IMR-90 (cell line): ENCODE data around the gene PHF19. TPM values are rescaled to one million over a fixed set of nuclear protein-coding genes. Genes with fewer than 3 reads are reported as not detected.

Source experiments
- ATAC-seq: fragments of 200-7000 bp; cut with Tn5 transposase; 2 replicates; pipeline ENCODE4 v1.9.1; 2020; ENCODE audit warnings: low read depth, mild to moderate bottlenecking, moderate library complexity
- BruUV-seq: library from RNA; stranded (reverse); fragments of 400-500 nt; replicated peaks from 2 replicates; lab custom pipeline; 2021; lab: Mats Ljungman, UMichigan
- CTCF ChIA-PET: fragments of 300-600 bp; formaldehyde crosslinking; extraction: SDS; loops from one replicate; lab custom pipeline; 2021; ENCODE audit warnings: antibody characterized with exemption; lab: Yijun Ruan, JAX
- POLR2A ChIA-PET: fragments of 300-600 bp; sonication (Branson Sonifier 250); formaldehyde crosslinking; loops from one replicate; lab custom pipeline; 2022; ENCODE audit warnings: antibody characterized with exemption; ENCODE audit not compliant: unreplicated experiment; lab: Charles Lee
- DNase-seq: peaks from one replicate; pipeline ENCODE4 v3.0.0; 2013
- H2AFZ ChIP-seq: replicated peaks from 2 replicates; pipeline ENCODE3; 2013; ENCODE audit warnings: low read length, mild to moderate bottlenecking; ENCODE audit not compliant: poor library complexity
- H2AK5ac ChIP-seq: 2 replicates; pipeline ENCODE4 v1.6.1; 2013; ENCODE audit warnings: low read depth, low read length, inconsistent platforms
- H2AK9ac ChIP-seq: replicated peaks from 2 replicates; pipeline ENCODE3; 2013; ENCODE audit warnings: mild to moderate bottlenecking, low read depth, low read length, moderate library complexity; ENCODE audit not compliant: poor library complexity
- H2BK120ac ChIP-seq: 2 replicates; pipeline ENCODE4 v1.6.1; 2013; ENCODE audit warnings: low read depth, low read length, inconsistent platforms
- H2BK15ac ChIP-seq: 3 replicates; pipeline ENCODE4 v1.6.1; 2013; ENCODE audit warnings: low read depth, low read length, inconsistent platforms
- H2BK20ac ChIP-seq: 2 replicates; pipeline ENCODE4 v1.6.1; 2013; ENCODE audit warnings: low read depth, mild to moderate bottlenecking, inconsistent platforms, low read length, moderate library complexity
- H2BK5ac ChIP-seq: 2 replicates; pipeline ENCODE4 v1.6.1; 2013; ENCODE audit warnings: mild to moderate bottlenecking, low read depth, low read length, inconsistent platforms; ENCODE audit not compliant: poor library complexity, severe bottlenecking
- H3K14ac ChIP-seq: replicated peaks from 2 replicates; pipeline ENCODE4 v1.6.1; 2013; ENCODE audit warnings: low read depth, low read length, inconsistent platforms
- H3K18ac ChIP-seq: 2 replicates; pipeline ENCODE4 v1.6.1; 2013; ENCODE audit warnings: low read depth, low read length, control low read depth
- H3K23ac ChIP-seq: 2 replicates; pipeline ENCODE4 v1.6.1; 2013; ENCODE audit warnings: low read depth, low read length, inconsistent platforms
- H3K27ac ChIP-seq: 2 replicates; pipeline ENCODE4 v1.5.1; 2013; ENCODE audit warnings: mild to moderate bottlenecking, control low read depth, low read length; ENCODE audit not compliant: insufficient read depth
- H3K27me3 ChIP-seq: 2 replicates; pipeline ENCODE4 v1.6.1; 2013; ENCODE audit warnings: low read length; ENCODE audit not compliant: control insufficient read depth, insufficient read depth
- H3K36me3 ChIP-seq: 2 replicates; pipeline ENCODE4 v1.6.1; 2013; ENCODE audit warnings: low read length, mixed read lengths; ENCODE audit not compliant: control insufficient read depth, insufficient read depth
- H3K4ac ChIP-seq: 2 replicates; pipeline ENCODE4 v1.6.1; 2013; ENCODE audit warnings: low read depth, low read length, inconsistent platforms
- H3K4me1 ChIP-seq: 2 replicates; pipeline ENCODE4 v1.6.1; 2013; ENCODE audit warnings: low read length, mixed read lengths; ENCODE audit not compliant: control insufficient read depth, insufficient read depth
- H3K4me2 ChIP-seq: 2 replicates; pipeline ENCODE4 v1.6.1; 2013; ENCODE audit warnings: low read depth, mild to moderate bottlenecking, control low read depth, low read length, moderate library complexity
- H3K4me3 ChIP-seq: 2 replicates; pipeline ENCODE4 v1.5.1; 2013; ENCODE audit warnings: low read depth, mild to moderate bottlenecking, control low read depth, low read length, moderate library complexity; ENCODE audit not compliant: insufficient read depth
- H3K56ac ChIP-seq: 2 replicates; pipeline ENCODE4 v1.6.1; 2013; ENCODE audit warnings: low read length, inconsistent platforms; ENCODE audit not compliant: insufficient read depth; ENCODE audit errors: extremely low read depth
- H3K79me1 ChIP-seq, 2 experiments: 2 replicates each; pipeline ENCODE4 v1.6.1; 2013; ENCODE audit warnings: low read length in 2 of 2, inconsistent platforms in 1 of 2, low read depth in 1 of 2
- H3K9ac ChIP-seq: 2 replicates; pipeline ENCODE4 v1.6.1; 2013; ENCODE audit warnings: low read depth, low read length, control low read depth
- H3K9me1 ChIP-seq: 2 replicates; pipeline ENCODE4 v1.6.1; 2013; ENCODE audit warnings: low read length, inconsistent platforms; ENCODE audit not compliant: insufficient read depth
- H3K9me3 ChIP-seq: 2 replicates; pipeline ENCODE4 v1.6.1; 2013; ENCODE audit warnings: low read length; ENCODE audit not compliant: control insufficient read depth, insufficient read depth
- H4K20me1 ChIP-seq: 2 replicates; pipeline ENCODE4 v1.6.1; 2013; ENCODE audit warnings: low read length, inconsistent platforms; ENCODE audit not compliant: insufficient read depth
- H4K5ac ChIP-seq: 2 replicates; pipeline ENCODE4 v1.6.1; 2013; ENCODE audit warnings: mild to moderate bottlenecking, low read depth, low read length, control low read depth
- H4K8ac ChIP-seq, 2 experiments: 2 replicates each; pipeline ENCODE4 v1.6.1; 2013; ENCODE audit warnings: low read depth in 2 of 2, low read length in 2 of 2, control low read depth in 1 of 2, inconsistent platforms in 1 of 2
- H4K91ac ChIP-seq: 2 replicates; pipeline ENCODE4 v1.6.1; 2013; ENCODE audit warnings: low read depth, low read length, inconsistent platforms; ENCODE audit not compliant: insufficient read depth
- SMC3 ChIP-seq: fragments of 150-350 bp; IDR thresholded peaks from 2 replicates; pipeline ENCODE4 v1.6.1; 2016; ENCODE audit warnings: low read depth, mild to moderate bottlenecking, antibody characterized with exemption, low read length, moderate library complexity
- WGBS, 2 experiments: methylation state at CpG; one replicate each; pipeline versions ENCODE4 v1.1.5 to v1.1.7; 2013; ENCODE audit warnings: missing lambda C conversion rate in 2 of 2; ENCODE audit not compliant: insufficient read length in 1 of 2; ENCODE audit errors: extremely low coverage in 2 of 2; 5-methylcytosine and 5-hydroxymethylcytosine counted together
- dilution Hi-C: fragments of 300-500 bp; cut with HindIII; formaldehyde crosslinking; loops from one replicate; pipeline ENCODE4 v1.14.3; 2018; ENCODE audit warnings: low sequenced_read_pairs; ENCODE audit not compliant: unreplicated experiment
- in situ Hi-C: fragments of 300-500 bp; cut with MboI; formaldehyde crosslinking; loops from 3 replicates; pipeline ENCODE4 v1.14.3; 2019; ENCODE audit warnings: low sequenced_read_pairs, inconsistent platforms, mixed read lengths
- intact Hi-C: fragments of 100-400 bp; cut with micrococcal nuclease; formaldehyde crosslinking; loops from 2 replicates; pipeline ENCODE4 v1.10.0; 2022
- polyA plus RNA-seq, 3 experiments: library from polyadenylated mRNA; depleted of rRNA; stranded (reverse); fragments of >200 nt; gene quantifications; 2 replicates each; pipeline ENCODE4 v1.2.3, GENCODE V29; 2012; ENCODE audit warnings: low replicate concordance in 1 of 3
- total RNA-seq: library from RNA; depleted of rRNA; stranded (reverse); fragments of >200 nt; gene quantifications from 2 replicates; pipeline ENCODE4 v1.2.3, GENCODE V29; 2012

PHF19 gene
- total and polyA plus RNA-seq, 2 of the 4 experiments (the other 2 are of a cell fraction), result 37.6 to 55.6 TPM

DNA sequence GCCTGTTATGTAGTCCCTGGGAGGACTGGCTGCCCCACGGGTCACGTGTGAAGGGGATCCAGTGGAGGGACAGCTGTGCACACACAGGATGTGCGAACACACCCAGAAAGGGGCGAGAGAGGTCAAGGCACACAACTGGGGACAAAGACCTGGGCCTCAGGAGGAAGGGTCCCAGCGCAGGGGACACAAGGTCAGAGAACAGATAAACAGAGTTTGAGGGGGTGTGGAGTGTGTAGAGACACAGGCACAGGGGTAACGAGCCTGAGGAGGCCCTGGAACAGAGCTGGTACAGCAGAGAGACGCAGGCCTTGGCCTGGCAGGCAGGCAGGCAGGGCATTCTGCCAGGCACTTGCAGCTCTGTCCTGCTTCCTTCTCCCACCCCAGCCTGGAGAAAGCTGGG lies 19.5 kb downstream of the PHF19 start:
- H3K79me1 ChIP-seq, result no peaks in the 10 kb centered on the region
- no peak overlapping the region for H3K56ac ChIP-seq
- H2BK5ac ChIP-seq, result no peak overlapping the region
- WGBS, 2 experiments, result 97% methylated on average over 4 of the region's 7 CpGs; no CpG with 5 or more reads in 1 of the 2 experiments
- no peak overlapping the region for H3K14ac ChIP-seq
- DNase-seq, result no peak
- H3K4me3 ChIP-seq, result no peak overlapping the region
- dilution Hi-C loops (no loop called here), intact Hi-C loops (no loop called here), in situ Hi-C loops (no loop called here)
- no peaks in the 10 kb centered on the region for H3K9me3 ChIP-seq
- no peak overlapping the region for H3K4ac ChIP-seq
- H3K4me1 ChIP-seq, result no peaks in the 10 kb centered on the region
- H3K9ac ChIP-seq, result no peak overlapping the region
- no peak for TF ChIP-seq SMC3
- no peak overlapping the region for H2AK9ac ChIP-seq
- H4K20me1 ChIP-seq, result no peaks in the 10 kb centered on the region
- no peak overlapping the region for H3K23ac ChIP-seq
- no peak overlapping the region for H2BK120ac ChIP-seq
- H3K36me3 ChIP-seq, result peaks cover 32% of the 10 kb centered on the region
- CTCF ChIA-PET, result no interaction called here
- no peak overlapping the region for H2BK20ac ChIP-seq
- H3K27ac ChIP-seq, result no peak overlapping the region
- H2AFZ ChIP-seq, result no peak overlapping the region
- no peak overlapping the region for H3K18ac ChIP-seq
- POLR2A ChIA-PET, result interaction anchor here (0.6 kb wide), 1 partner anchor 234 kb away, joined by 4 read pairs; no protein-coding TSS in a partner anchor
- no peak overlapping the region for H3K4me2 ChIP-seq
- no TSS peak for BruUV-seq
- H4K8ac ChIP-seq, result no peak overlapping the region
- H4K5ac ChIP-seq, result no peak overlapping the region
- no peaks in the 10 kb centered on the region; the same call in 1 of the 2 replicates for H3K9me1 ChIP-seq
- no peaks in the 10 kb centered on the region for H3K27me3 ChIP-seq
- ATAC-seq, result no peak
- no peak overlapping the region for H2AK5ac ChIP-seq
- H2BK15ac ChIP-seq, result no peak overlapping the region
- H4K91ac ChIP-seq, result no peak overlapping the region
